H1 (cell line): ENCODE results near the gene SLC4A7. TPM values are rescaled to one million over a fixed set of nuclear protein-coding genes. Genes with fewer than 3 reads are reported as not detected.

Experiments
- MAX ChIP-seq: IDR thresholded peaks from 2 replicates; pipeline ENCODE4 v1.6.1; 2012; ENCODE audit warnings: inconsistent platforms
- POLR2A ChIP-seq, 2 experiments: IDR thresholded peaks; 1 replicate in 1 of 2; 2 replicates in 1 of 2; pipeline ENCODE4 v1.6.1; 2011; ENCODE audit warnings: low read depth in 2 of 2, low read length in 2 of 2, mild to moderate bottlenecking in 2 of 2; ENCODE audit errors: control extremely low read depth in 1 of 2
- polyA plus RNA-seq, 7 experiments: library from polyadenylated mRNA; depleted of rRNA in 3 of 7; stranded (reverse) in 5 of 7; unstranded in 2 of 7; fragments of >200 nt in 5 of 7; fragments of 200-250 nt in 2 of 7; gene quantifications; 1 replicate in 5 of 7; 2 replicates in 1 of 7; 4 replicates in 1 of 7; pipeline versions ENCODE4 v1.2.1 to v1.2.3, GENCODE V29; 2011 to 2013; ENCODE audit warnings: missing spikeins in 2 of 7, mixed read lengths in 2 of 7
- total RNA-seq: library from RNA; stranded (reverse); fragmentation: NEBNext Ultra II Directional; extraction: Animal tissue kit (Norgen Biotek cat#: 25700); gene quantifications from 2 replicates; pipeline ENCODE4 v1.2.1, GENCODE V29; 2021
- TF ChIP-seq, protein P1 (sequence below): IDR thresholded peaks from 2 replicates; pipeline ENCODE4 v1.6.1; 2012; ENCODE audit warnings: low read length, inconsistent platforms

Gene SLC4A7
- total and polyA plus RNA-seq, 2 of the 8 experiments (the other 6 are each of a cell fraction or from before 2014, with no cell fraction given): 14.9 to 70.5 TPM

- TF ChIP-seq MAX (no peak), POLR2A (IDR thresholded peaks at IDR 0.05; ENCODE audit: control extremely low read depth in 1 of 2, low read depth in 2 of 2, low read length in 2 of 2) (no peak)
- TF ChIP-seq, protein P1, sequence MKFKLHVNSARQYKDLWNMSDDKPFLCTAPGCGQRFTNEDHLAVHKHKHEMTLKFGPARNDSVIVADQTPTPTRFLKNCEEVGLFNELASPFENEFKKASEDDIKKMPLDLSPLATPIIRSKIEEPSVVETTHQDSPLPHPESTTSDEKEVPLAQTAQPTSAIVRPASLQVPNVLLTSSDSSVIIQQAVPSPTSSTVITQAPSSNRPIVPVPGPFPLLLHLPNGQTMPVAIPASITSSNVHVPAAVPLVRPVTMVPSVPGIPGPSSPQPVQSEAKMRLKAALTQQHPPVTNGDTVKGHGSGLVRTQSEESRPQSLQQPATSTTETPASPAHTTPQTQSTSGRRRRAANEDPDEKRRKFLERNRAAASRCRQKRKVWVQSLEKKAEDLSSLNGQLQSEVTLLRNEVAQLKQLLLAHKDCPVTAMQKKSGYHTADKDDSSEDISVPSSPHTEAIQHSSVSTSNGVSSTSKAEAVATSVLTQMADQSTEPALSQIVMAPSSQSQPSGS: no peak
These were observed 159.5 kb downstream of the SLC4A7 start (continued) for GRCh38 chr3:27324686-27325085.
